BJ (cell line): Measurements from ENCODE around the gene SPR. TPM values are rescaled to one million over a fixed set of nuclear protein-coding genes. Genes with fewer than 3 reads are reported as not detected.

ENCODE experiments used
- CTCF ChIA-PET: fragments of 350-600 bp; formaldehyde crosslinking; extraction: SDS; loops from one replicate; lab custom pipeline; 2021; ENCODE audit warnings: antibody characterized with exemption, inconsistent platforms; lab: Yijun Ruan, JAX
- POLR2A ChIA-PET: fragments of 300-600 bp; sonication (Branson Sonifier 250); formaldehyde crosslinking; extraction: SDS; loops from one replicate; lab custom pipeline; 2021; ENCODE audit warnings: antibody characterized with exemption; lab: Charles Lee
- DNase-seq: peaks from one replicate; pipeline ENCODE4 v3.0.0-alpha.2; 2011; ENCODE audit warnings: low read depth
- H3K27me3 ChIP-seq: 2 replicates; pipeline ENCODE4 v1.6.0; 2011; ENCODE audit warnings: low read length; ENCODE audit not compliant: control insufficient read depth, insufficient read depth
- H3K36me3 ChIP-seq: 2 replicates; pipeline ENCODE4 v1.5.1; 2011; ENCODE audit warnings: low read length; ENCODE audit not compliant: control insufficient read depth, insufficient read depth
- H3K4me3 ChIP-seq: 2 replicates; pipeline ENCODE4 v1.5.1; 2011; ENCODE audit warnings: low read depth, mild to moderate bottlenecking, control low read depth, low read length
- polyA plus RNA-seq: library from polyadenylated mRNA; depleted of rRNA; stranded (reverse); fragments of >200 nt; gene quantifications from 2 replicates; pipeline ENCODE4 v1.2.3, GENCODE V29; 2011
- TF ChIP-seq, protein P1 (sequence below): IDR thresholded peaks from 2 replicates; pipeline ENCODE4 v1.5.1; 2011; ENCODE audit warnings: low read depth, mild to moderate bottlenecking, control low read depth, inconsistent platforms, low read length, moderate library complexity; ENCODE audit not compliant: insufficient read depth

The SPR gene
- polyA plus RNA-seq, 1 experiment = 22.9 TPM

DNA sequence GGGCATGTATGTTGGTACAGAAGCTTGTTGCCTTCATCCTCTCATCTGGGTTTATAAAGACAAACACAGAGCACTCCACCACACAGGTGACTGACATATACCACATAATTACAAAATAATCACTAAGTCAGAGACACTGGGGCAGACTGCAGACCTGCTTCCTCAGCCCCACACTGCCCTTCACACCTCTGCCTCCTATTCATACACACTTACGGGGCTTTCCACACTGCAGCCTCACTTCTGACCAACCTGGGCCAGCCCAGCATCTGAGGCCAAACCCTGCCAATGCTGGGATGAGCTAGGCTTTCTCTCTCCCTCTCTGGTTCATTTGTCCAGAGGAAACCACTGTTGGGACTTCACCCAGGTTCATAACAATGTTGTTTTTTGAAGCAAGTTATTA lies 34.6 kb downstream of the SPR start:
- DNase-seq = no peak
- peaks cover 78% of the 10 kb centered on the region for H3K27me3 ChIP-seq
- H3K4me3 ChIP-seq = no peak overlapping the region
- CTCF ChIA-PET = interaction anchor here (0.7 to 1.6 kb wide), 3 partner anchors 28 to 34 kb away, joined by 3 to 7 read pairs (median 4); partner anchors contain the start of gene SPR
- no peaks in the 10 kb centered on the region for H3K36me3 ChIP-seq
- TF ChIP-seq, protein P1, sequence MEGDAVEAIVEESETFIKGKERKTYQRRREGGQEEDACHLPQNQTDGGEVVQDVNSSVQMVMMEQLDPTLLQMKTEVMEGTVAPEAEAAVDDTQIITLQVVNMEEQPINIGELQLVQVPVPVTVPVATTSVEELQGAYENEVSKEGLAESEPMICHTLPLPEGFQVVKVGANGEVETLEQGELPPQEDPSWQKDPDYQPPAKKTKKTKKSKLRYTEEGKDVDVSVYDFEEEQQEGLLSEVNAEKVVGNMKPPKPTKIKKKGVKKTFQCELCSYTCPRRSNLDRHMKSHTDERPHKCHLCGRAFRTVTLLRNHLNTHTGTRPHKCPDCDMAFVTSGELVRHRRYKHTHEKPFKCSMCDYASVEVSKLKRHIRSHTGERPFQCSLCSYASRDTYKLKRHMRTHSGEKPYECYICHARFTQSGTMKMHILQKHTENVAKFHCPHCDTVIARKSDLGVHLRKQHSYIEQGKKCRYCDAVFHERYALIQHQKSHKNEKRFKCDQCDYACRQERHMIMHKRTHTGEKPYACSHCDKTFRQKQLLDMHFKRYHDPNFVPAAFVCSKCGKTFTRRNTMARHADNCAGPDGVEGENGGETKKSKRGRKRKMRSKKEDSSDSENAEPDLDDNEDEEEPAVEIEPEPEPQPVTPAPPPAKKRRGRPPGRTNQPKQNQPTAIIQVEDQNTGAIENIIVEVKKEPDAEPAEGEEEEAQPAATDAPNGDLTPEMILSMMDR = no peak
- POLR2A ChIA-PET = no interaction called here

DNA sequence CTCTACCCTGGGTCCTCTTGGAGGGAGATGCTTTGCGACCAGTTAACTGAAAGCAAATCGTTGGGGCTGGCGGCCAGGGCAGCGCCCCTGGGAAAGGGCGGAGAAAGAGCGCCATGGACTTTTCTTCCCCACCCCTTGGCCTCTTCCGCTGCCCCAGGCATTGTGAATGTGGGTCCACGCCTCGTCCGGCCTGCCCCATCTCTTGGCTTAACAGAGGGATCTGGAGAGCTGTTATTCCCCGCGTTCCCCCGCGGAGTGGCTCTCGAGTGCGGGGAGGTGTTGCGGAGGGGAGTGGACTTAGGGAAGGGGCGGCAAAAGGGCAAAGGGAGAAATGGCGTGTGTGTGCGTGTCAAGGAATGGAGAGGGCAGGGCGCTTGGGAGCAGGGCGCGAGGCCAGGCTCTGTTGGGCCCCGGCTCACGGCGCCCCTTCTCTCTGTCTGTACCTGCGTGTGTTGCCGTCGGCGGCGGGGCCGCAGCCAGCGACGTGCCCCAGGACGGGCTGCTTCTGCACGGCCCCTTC lies 36.7 kb downstream of the SPR start:
- DNase-seq = no peak

DNA sequence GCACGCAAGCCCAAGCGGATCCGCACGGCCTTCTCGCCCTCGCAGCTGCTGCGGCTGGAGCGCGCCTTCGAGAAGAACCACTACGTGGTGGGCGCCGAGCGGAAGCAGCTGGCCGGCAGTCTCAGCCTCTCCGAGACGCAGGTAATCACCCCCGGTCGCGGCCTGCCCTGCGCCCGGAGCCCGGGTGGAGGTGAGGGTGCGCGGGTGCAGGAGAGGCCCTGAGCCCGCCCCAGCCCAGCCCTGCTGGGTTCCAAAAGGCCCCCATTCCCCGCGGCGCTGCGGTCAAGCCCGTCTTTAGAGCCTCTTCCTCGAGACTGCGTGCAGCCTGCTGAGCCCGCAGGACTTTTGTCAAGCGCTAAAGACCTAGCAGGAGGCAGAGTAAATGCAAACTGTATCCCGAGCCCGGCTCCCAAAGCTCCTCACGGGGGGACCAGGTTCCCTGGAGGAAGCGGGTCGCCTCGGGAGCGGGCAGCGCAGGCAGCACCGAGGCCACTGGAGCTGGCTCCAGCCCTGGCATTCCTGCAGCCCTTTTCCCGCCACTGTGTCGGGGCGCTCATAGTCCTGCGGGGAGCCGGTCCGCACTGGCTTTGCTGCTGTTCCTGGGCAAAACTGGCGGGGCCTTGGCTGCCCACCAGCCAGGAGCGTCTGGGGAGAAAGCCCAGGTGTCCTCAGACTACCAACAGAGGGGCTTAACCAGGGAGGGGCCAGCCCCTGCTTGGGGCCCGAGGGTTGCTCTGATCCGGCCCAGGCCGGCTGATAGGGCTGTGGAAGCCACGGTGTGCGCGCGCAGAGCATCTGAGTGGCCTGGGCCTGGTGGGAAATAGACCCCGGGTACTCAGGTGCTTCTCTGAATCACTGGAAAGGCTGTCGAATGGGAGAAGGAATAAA lies 37.4 kb downstream of the SPR start:
- peaks cover 83% of the 10 kb centered on the region for H3K27me3 ChIP-seq
- POLR2A ChIA-PET = no interaction called here
- DNase-seq = no peak
- no peaks in the 10 kb centered on the region for H3K36me3 ChIP-seq
- CTCF ChIA-PET = interaction anchor here (0.9 to 1.4 kb wide), 3 partner anchors 30 to 252 kb away, joined by 3 read pairs; no protein-coding TSS in a partner anchor
- TF ChIP-seq, protein P1 = no peak
- H3K4me3 ChIP-seq = no peak overlapping the region

More for the DNA sequence above, 36.7 kb downstream of the SPR start:
- no peaks in the 10 kb centered on the region for H3K36me3 ChIP-seq
- no peak overlapping the region for H3K4me3 ChIP-seq
- ChIA-PET POLR2A (no interaction called here), CTCF (interaction anchor here (1.0 to 1.4 kb wide), 3 partner anchors 17 to 253 kb away, joined by 3 read pairs; no protein-coding TSS in a partner anchor)
- H3K27me3 ChIP-seq = peaks cover 82% of the 10 kb centered on the region
- TF ChIP-seq, protein P1 = no peak

DNA sequence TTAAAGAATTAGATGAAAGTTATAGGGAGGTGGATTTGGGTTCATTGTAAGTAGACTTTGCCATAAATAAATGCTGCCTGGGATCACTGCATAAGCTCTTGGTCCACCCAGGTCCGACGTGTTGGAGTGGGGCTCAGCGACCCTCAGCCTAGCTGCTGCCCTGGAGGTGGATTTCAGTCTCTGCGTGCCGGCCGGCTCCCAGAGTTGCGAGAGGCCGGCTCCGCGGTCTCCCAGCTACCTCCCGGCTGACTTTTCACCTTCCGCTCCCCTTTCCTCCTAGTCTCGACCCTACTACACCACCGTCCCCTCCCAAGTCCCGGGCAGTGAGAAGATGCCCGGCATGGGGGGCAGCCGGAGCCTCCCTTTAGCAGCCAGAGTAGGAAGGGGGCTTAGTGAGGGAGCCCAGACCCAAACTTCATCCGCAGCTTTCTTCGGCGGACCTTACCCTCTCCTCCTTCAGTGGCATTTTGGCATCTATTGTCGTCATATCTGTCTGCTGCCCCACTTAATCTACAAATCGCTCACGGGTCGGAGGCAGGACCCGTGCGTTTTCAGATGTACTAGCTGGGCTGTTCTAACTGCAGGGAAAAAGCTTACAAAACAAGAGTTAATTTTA lies 38.2 kb downstream of the SPR start:
- Histone ChIP-seq H3K27me3 (peaks cover 81% of the 10 kb centered on the region), H3K36me3 (no peaks in the 10 kb centered on the region), H3K4me3 (no peak overlapping the region)
- DNase-seq = no peak
- ChIA-PET POLR2A (no interaction called here), CTCF (interaction anchor here (0.7 to 4.4 kb wide), 7 partner anchors 8 to 252 kb away, joined by 3 to 18 read pairs (median 3); partner anchors contain the start of gene EMX1)
- TF ChIP-seq, protein P1 = no peak

DNA sequence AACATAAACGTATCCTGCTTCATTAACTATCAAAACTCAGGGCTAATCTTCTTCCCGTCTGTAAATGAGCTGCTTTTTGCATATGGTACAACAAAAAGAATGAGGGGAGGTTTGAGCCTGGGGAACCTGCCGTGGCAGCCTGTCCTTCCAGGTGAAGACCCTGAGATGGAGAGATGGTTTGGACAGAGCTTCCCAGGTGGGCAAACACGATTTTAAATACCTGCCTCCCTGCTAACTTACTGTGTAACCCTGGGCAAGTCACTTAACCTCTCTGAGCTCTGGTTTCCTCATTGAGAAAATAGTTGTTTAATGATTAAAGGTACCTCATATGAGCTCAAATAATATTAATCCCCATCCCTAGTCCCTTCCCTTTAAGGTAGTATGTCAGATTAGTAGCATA lies 39.2 kb downstream of the SPR start:
- peaks cover 72% of the 10 kb centered on the region for H3K27me3 ChIP-seq
- H3K4me3 ChIP-seq = no peak overlapping the region
- no peak for DNase-seq
- H3K36me3 ChIP-seq = no peaks in the 10 kb centered on the region
- TF ChIP-seq, protein P1 = no peak
- ChIA-PET POLR2A (no interaction called here), CTCF (interaction anchor here (0.7 to 4.4 kb wide), 8 partner anchors 9 to 251 kb away, joined by 3 to 18 read pairs (median 4); partner anchors contain the start of gene EMX1)
